ENCODE measurements around the gene LRRC38.

- TF ChIP-seq POLR2A (IDR thresholded peaks at IDR 0.05; ENCODE audit: low read depth, low read length), result no peak
- no peak for TF ChIP-seq CTCF (conservative IDR thresholded peaks at IDR 0.05; ENCODE audit: low read depth, low read length)
- TF ChIP-seq RAD21 (IDR thresholded peaks at IDR 0.05; ENCODE audit: low read length), result no peak
- no peak for TF ChIP-seq USF2 (IDR thresholded peaks at IDR 0.05; ENCODE audit: low read depth, low read length)
- TF ChIP-seq ELK1 (IDR thresholded peaks at IDR 0.05; ENCODE audit: borderline replicate concordance, low read depth, low read length), result no peak
- TF ChIP-seq MAZ (IDR thresholded peaks at IDR 0.05; ENCODE audit: borderline replicate concordance, low read depth, low read length), result no peak
- no peak for TF ChIP-seq CHD1 (IDR thresholded peaks at IDR 0.05; ENCODE audit: low read depth, low read length)
- TF ChIP-seq CEBPB (IDR thresholded peaks at IDR 0.05; ENCODE audit: low read depth, low read length), result no peak
- no peak for TF ChIP-seq MXI1 (IDR thresholded peaks at IDR 0.05; ENCODE audit: borderline replicate concordance, low read depth, low read length)
These were observed 34.5 kb downstream of the LRRC38 start for GRCh38 chr1:13479171-13479856.
